Activated CD4-positive, alpha-beta memory T cell treated with anti-CD3 and anti-CD28 coated beads for 36 hours (primary cell): Measurements from ENCODE around the gene RAB5B. TPM values are rescaled to one million over a fixed set of nuclear protein-coding genes. Genes with fewer than 3 reads are reported as not detected.
"Not testable (repeated sequence)": the region's sequence is repeated elsewhere in the genome, so short reads cannot be mapped to it uniquely, and the experiment has no call there.

ENCODE experiments used
- CTCF ChIA-PET: fragments of 350-600 bp; sonication (Branson Sonifier 250); formaldehyde crosslinking; loops from one replicate; lab custom pipeline; 2021; ENCODE audit warnings: antibody characterized with exemption, inconsistent platforms; lab: Charles Lee
- POLR2A ChIA-PET: fragments of 350-600 bp; sonication (Branson Sonifier 250); formaldehyde crosslinking; loops from one replicate; lab custom pipeline; 2021; ENCODE audit warnings: antibody characterized with exemption; lab: Charles Lee
- DNase-seq: peaks from one replicate; pipeline ENCODE4 v3.0.0-alpha.2; 2020
- H3K27ac Mint-ChIP-seq: one replicate; pipeline ENCODE4 v1.8.0; 2021; ENCODE audit warnings: mixed read lengths
- H3K27me3 Mint-ChIP-seq: one replicate; pipeline ENCODE4 v1.8.0; 2021; ENCODE audit warnings: mixed read lengths
- H3K36me3 Mint-ChIP-seq: one replicate; pipeline ENCODE4 v1.8.0; 2021; ENCODE audit warnings: mixed read lengths
- H3K4me1 Mint-ChIP-seq: one replicate; pipeline ENCODE4 v1.8.0; 2021; ENCODE audit warnings: low read depth, mixed read lengths
- H3K4me3 Mint-ChIP-seq: one replicate; pipeline ENCODE4 v1.8.0; 2021; ENCODE audit warnings: mild to moderate bottlenecking, mixed read lengths
- H3K9me3 Mint-ChIP-seq: one replicate; pipeline ENCODE4 v1.8.0; 2021; ENCODE audit warnings: mixed read lengths
- intact Hi-C: fragments of 100-400 bp; cut with micrococcal nuclease; formaldehyde crosslinking; loops from one replicate; pipeline ENCODE4 v1.15.1; 2023
- total RNA-seq, 2 experiments: library from RNA; stranded (reverse); gene quantifications; one replicate each; pipeline ENCODE4 v1.2.3, GENCODE V29; 2021

The RAB5B gene
- total RNA-seq, 2 experiments from 2014 or later = 44.8 to 46.4 TPM

GRCh38 chr12:55969356-55969755 lies 4.5 kb upstream of the RAB5B start:
- DNase-seq = no peak
- no peaks in the 10 kb centered on the region for H3K27me3 Mint-ChIP-seq
- H3K9me3 Mint-ChIP-seq = no peaks in the 10 kb centered on the region
- CTCF ChIA-PET = interaction anchor here (2.2 kb wide), 1 partner anchor 30 kb away, joined by 11 read pairs; no protein-coding TSS in a partner anchor
- H3K4me3 Mint-ChIP-seq = no peak overlapping the region
- POLR2A ChIA-PET = interaction anchor here (0.5 kb wide), 1 partner anchor 240 kb away, joined by 3 read pairs; no protein-coding TSS in a partner anchor
- peaks cover 21% of the 10 kb centered on the region for H3K4me1 Mint-ChIP-seq
- peaks cover 33% of the 10 kb centered on the region for H3K36me3 Mint-ChIP-seq
- intact Hi-C loops = no loop called here
- H3K27ac Mint-ChIP-seq = no peak overlapping the region

- Mint-ChIP-seq H3K4me3 (no peak overlapping the region), H3K4me1 (peaks cover 19% of the 10 kb centered on the region), H3K9me3 (no peaks in the 10 kb centered on the region), H3K27ac (no peak overlapping the region), H3K27me3 (no peaks in the 10 kb centered on the region), H3K36me3 (peaks cover 33% of the 10 kb centered on the region)
- ChIA-PET CTCF (interaction anchor here (1.1 kb wide), 1 partner anchor 26 kb away, joined by 3 read pairs; no protein-coding TSS in a partner anchor), POLR2A (no interaction called here)
- DNase-seq = no peak
- intact Hi-C loops = loop anchor here (10.0 kb wide), 1 partner anchor 254 kb away; the partner anchor contains the start of genes NABP2 and RNF41
These were observed 3.1 kb upstream of the RAB5B start for GRCh38 chr12:55970775-55971174.

- POLR2A ChIA-PET = no interaction called here
- Mint-ChIP-seq H3K9me3 (no peaks in the 10 kb centered on the region), H3K27ac (no peak overlapping the region), H3K4me3 (no peak overlapping the region), H3K27me3 (no peaks in the 10 kb centered on the region), H3K36me3 (peaks cover 29% of the 10 kb centered on the region), H3K4me1 (peaks cover 23% of the 10 kb centered on the region)
- DNase-seq = no peak
- CTCF ChIA-PET = interaction anchor here (1.6 kb wide), 1 partner anchor 46 kb away, joined by 3 read pairs; no protein-coding TSS in a partner anchor
- intact Hi-C loops = loop anchor here (2.0 to 10.0 kb wide), 2 partner anchors 35 to 253 kb away; partner anchors contain the start of genes NABP2 and RNF41
These were observed 1.8 kb upstream of the RAB5B start for GRCh38 chr12:55972042-55972441.

- ChIA-PET POLR2A (no interaction called here), CTCF (interaction anchor here (1.6 kb wide), 1 partner anchor 46 kb away, joined by 3 read pairs; no protein-coding TSS in a partner anchor)
- intact Hi-C loops = loop anchor here (2.0 to 10.0 kb wide), 2 partner anchors 34 to 252 kb away; partner anchors contain the start of genes NABP2 and RNF41
- DNase-seq = no peak
- Mint-ChIP-seq H3K27ac (no peak overlapping the region), H3K36me3 (peaks cover 29% of the 10 kb centered on the region), H3K27me3 (no peaks in the 10 kb centered on the region), H3K9me3 (no peaks in the 10 kb centered on the region), H3K4me1 (peaks cover 27% of the 10 kb centered on the region), H3K4me3 (no peak overlapping the region)
These were observed 1.4 kb upstream of the RAB5B start for GRCh38 chr12:55972456-55972855.

GRCh38 chr12:55972911-55973598 lies 823 bp upstream of the RAB5B start:
- peaks cover 24% of the 10 kb centered on the region for H3K36me3 Mint-ChIP-seq
- CTCF ChIA-PET = interaction anchor here (0.8 to 2.5 kb wide), 10 partner anchors 21 to 234 kb away, joined by 3 to 30 read pairs (median 4); partner anchors contain the start of gene SUOX
- no peaks in the 10 kb centered on the region for H3K9me3 Mint-ChIP-seq
- intact Hi-C loops = loop anchor here (1.0 to 10.0 kb wide), 7 partner anchors 34 to 252 kb away; partner anchors contain the start of genes NABP2, PA2G4, RNF41 and RPL41
- no peak overlapping the region for H3K4me3 Mint-ChIP-seq
- no peak overlapping the region for H3K27ac Mint-ChIP-seq
- peaks cover 25% of the 10 kb centered on the region for H3K4me1 Mint-ChIP-seq
- peak; percentile 25 for DNase-seq
- POLR2A ChIA-PET = interaction anchor here (0.9 to 2.5 kb wide), 15 partner anchors 10 to 249 kb away, joined by 3 to 15 read pairs (median 5); partner anchors contain the start of genes DNAJC14, ORMDL2, PA2G4 and PYM1
- H3K27me3 Mint-ChIP-seq = no peaks in the 10 kb centered on the region

GRCh38 chr12:55974308-55974730 lies 441 bp downstream of the RAB5B start:
- Mint-ChIP-seq H3K27me3 (no peaks in the 10 kb centered on the region), H3K4me3 (no peak overlapping the region), H3K4me1 (peaks cover 21% of the 10 kb centered on the region), H3K36me3 (peaks cover 17% of the 10 kb centered on the region), H3K9me3 (no peaks in the 10 kb centered on the region), H3K27ac (no peak overlapping the region)
- ChIA-PET POLR2A (interaction anchor here (0.5 to 2.5 kb wide), 22 partner anchors 9 to 777 kb away, joined by 3 to 15 read pairs (median 4); partner anchors contain the start of genes DNAJC14, ESYT1, ORMDL2 and PA2G4), CTCF (interaction anchor here (1.0 to 2.5 kb wide), 9 partner anchors 19 to 236 kb away, joined by 3 to 30 read pairs (median 5); partner anchors contain the start of genes SUOX and ZC3H10)
- DNase-seq = peak; percentile 59
- intact Hi-C loops = loop anchor here (10.0 kb wide), 1 partner anchor 250 kb away; the partner anchor contains the start of genes NABP2 and RNF41

GRCh38 chr12:55978393-55978792 lies 4.5 kb downstream of the RAB5B start:
- no peaks in the 10 kb centered on the region for H3K27me3 Mint-ChIP-seq
- H3K4me3 Mint-ChIP-seq = no peak overlapping the region
- no peak overlapping the region for H3K27ac Mint-ChIP-seq
- H3K4me1 Mint-ChIP-seq = peaks cover 26% of the 10 kb centered on the region
- H3K36me3 Mint-ChIP-seq = peaks cover 2% of the 10 kb centered on the region
- POLR2A ChIA-PET = no interaction called here
- intact Hi-C loops = loop anchor here (10.0 kb wide), 1 partner anchor 246 kb away; the partner anchor contains the start of genes NABP2 and RNF41
- no peak for DNase-seq
- no peaks in the 10 kb centered on the region for H3K9me3 Mint-ChIP-seq
- CTCF ChIA-PET = interaction anchor here (1.2 to 1.5 kb wide), 2 partner anchors 17 to 18 kb away, joined by 3 to 6 read pairs; no protein-coding TSS in a partner anchor

- ChIA-PET POLR2A (no interaction called here), CTCF (interaction anchor here (1.2 kb wide), 1 partner anchor 17 kb away, joined by 3 read pairs; no protein-coding TSS in a partner anchor)
- Mint-ChIP-seq H3K4me1 (peaks cover 26% of the 10 kb centered on the region), H3K4me3 (no peak overlapping the region), H3K27me3 (no peaks in the 10 kb centered on the region), H3K36me3 (peaks cover 4% of the 10 kb centered on the region), H3K27ac (no peak overlapping the region), H3K9me3 (no peaks in the 10 kb centered on the region)
- no peak for DNase-seq
- intact Hi-C loops = loop anchor here (10.0 kb wide), 1 partner anchor 246 kb away; the partner anchor contains the start of genes NABP2 and RNF41
These were observed 5.2 kb downstream of the RAB5B start for GRCh38 chr12:55979069-55979468.

- H3K4me1 Mint-ChIP-seq = peaks cover 18% of the 10 kb centered on the region
- intact Hi-C loops, DNase-seq, POLR2A ChIA-PET, H3K27me3 Mint-ChIP-seq, H3K36me3 Mint-ChIP-seq, H3K27ac Mint-ChIP-seq, H3K9me3 Mint-ChIP-seq, H3K4me3 Mint-ChIP-seq: not testable (repeated sequence)
- CTCF ChIA-PET = interaction anchor here (1.1 to 4.6 kb wide), 2 partner anchors 13 to 15 kb away, joined by 3 to 36 read pairs; partner anchors contain the start of gene SUOX
These were observed 8.0 kb downstream of the RAB5B start for GRCh38 chr12:55981882-55982281.

- no peaks in the 10 kb centered on the region for H3K27me3 Mint-ChIP-seq
- peaks cover 8% of the 10 kb centered on the region for H3K36me3 Mint-ChIP-seq
- ChIA-PET CTCF (interaction anchor here (0.6 to 4.6 kb wide), 6 partner anchors 12 to 244 kb away, joined by 3 to 36 read pairs (median 3); partner anchors contain the start of gene SUOX), POLR2A (interaction anchor here (1.3 kb wide), 2 partner anchors 8 to 15 kb away, joined by 3 to 7 read pairs; partner anchors contain the start of gene RAB5B)
- no peaks in the 10 kb centered on the region for H3K9me3 Mint-ChIP-seq
- H3K4me3 Mint-ChIP-seq = no peak overlapping the region
- intact Hi-C loops = no loop called here
- peaks cover 13% of the 10 kb centered on the region for H3K4me1 Mint-ChIP-seq
- no peak for DNase-seq
- H3K27ac Mint-ChIP-seq = no peak overlapping the region
These were observed 8.6 kb downstream of the RAB5B start for GRCh38 chr12:55982319-55982936.

- DNase-seq = no peak
- Mint-ChIP-seq H3K27ac (no peak overlapping the region), H3K36me3 (peaks cover 8% of the 10 kb centered on the region), H3K9me3 (no peaks in the 10 kb centered on the region), H3K4me3 (no peak overlapping the region), H3K4me1 (peaks cover 9% of the 10 kb centered on the region), H3K27me3 (no peaks in the 10 kb centered on the region)
- ChIA-PET POLR2A (interaction anchor here (0.6 to 1.3 kb wide), 3 partner anchors 9 to 16 kb away, joined by 3 to 7 read pairs (median 3); partner anchors contain the start of gene RAB5B), CTCF (interaction anchor here (0.6 to 4.6 kb wide), 5 partner anchors 11 to 245 kb away, joined by 3 to 36 read pairs (median 3); no protein-coding TSS in a partner anchor)
- intact Hi-C loops = no loop called here
These were observed 9.5 kb downstream of the RAB5B start for GRCh38 chr12:55983232-55983842.
